A549 (cell line): ENCODE data around the gene PTTG1IP. TPM values are rescaled to one million over a fixed set of nuclear protein-coding genes. Genes with fewer than 3 reads are reported as not detected.

Experiments used
- ATAC-seq, 2 experiments: fragments of 200-7000 bp in 1 of 2; fragments of >200 bp in 1 of 2; cut with Nextera tagmentation in 1 of 2; cut with Tn5 transposase in 1 of 2; 3 replicates each; pipeline versions ENCODE4 v1.8.0 to v1.9.1; 2018 to 2020; ENCODE audit warnings: mild to moderate bottlenecking in 1 of 2, moderate library complexity in 1 of 2
- CTCF ChIA-PET: fragments of 300-600 bp; sonication (Branson Sonifier 250); formaldehyde crosslinking; extraction: SDS; loops from one replicate; lab custom pipeline; 2021; ENCODE audit warnings: antibody characterized with exemption, inconsistent platforms; lab: Yijun Ruan, JAX
- POLR2A ChIA-PET: fragments of 350-600 bp; formaldehyde crosslinking; extraction: SDS; loops from one replicate; lab custom pipeline; 2021; ENCODE audit warnings: antibody characterized with exemption, inconsistent platforms; lab: Yijun Ruan, JAX
- DNase-seq, 2 experiments: peaks; one replicate each; pipeline versions ENCODE4 v3.0.0 to v3.0.0-alpha.2; 2011 to 2016; ENCODE audit warnings: low read depth in 1 of 2, low spot score in 1 of 2
- FAIRE-seq: peaks from 2 replicates; lab custom pipeline; 2011; peaks lifted over from hg19 to GRCh38; lab: Jason Lieb, UNC
- H3K27ac ChIP-seq, 2 experiments: fragments of >200 bp; sonication (Bioruptor Twin); formaldehyde crosslinking; 3 replicates each; pipeline ENCODE4 v1.5.1; 2016 to 2017
- H3K4me1 ChIP-seq: fragments of >200 bp; sonication (Bioruptor Twin); formaldehyde crosslinking; 3 replicates; pipeline ENCODE4 v1.6.1; 2016
- H3K4me2 ChIP-seq: fragments of >200 bp; sonication (Bioruptor Twin); formaldehyde crosslinking; 3 replicates; pipeline ENCODE4 v1.6.1; 2016
- H3K4me3 ChIP-seq: fragments of >200 bp; sonication (Bioruptor Twin); formaldehyde crosslinking; 3 replicates; pipeline ENCODE4 v1.5.1; 2016
- H3K9me3 ChIP-seq: fragments of >200 bp; sonication (Bioruptor Twin); formaldehyde crosslinking; 3 replicates; pipeline ENCODE4 v1.6.1; 2016
- CBX2 ChIP-seq: fragments of 200-600 bp; sonication (generic); IDR thresholded peaks from 2 replicates; pipeline ENCODE4 v1.6.1; 2016; ENCODE audit warnings: low read depth, mild to moderate bottlenecking, borderline replicate concordance
- CHD4 ChIP-seq: fragments of 200-600 bp; sonication (generic); IDR thresholded peaks from 2 replicates; pipeline ENCODE4 v1.6.1; 2016; ENCODE audit warnings: antibody characterized with exemption, mild to moderate bottlenecking, borderline replicate concordance
- E2F6 ChIP-seq: IDR thresholded peaks from 2 replicates; pipeline ENCODE4 v1.6.1; 2012; ENCODE audit warnings: low read depth, borderline replicate concordance
- GATA3 ChIP-seq: IDR thresholded peaks from 2 replicates; pipeline ENCODE4 v1.6.1; 2012; ENCODE audit warnings: borderline replicate concordance
- HEYL ChIP-seq: fragments of 250-450 bp; sonication (Bioruptor Pico); IDR thresholded peaks from 2 replicates; pipeline ENCODE4 v1.8.0; 2021; ENCODE audit warnings: mild to moderate bottlenecking, moderate library complexity
- HOXB5 ChIP-seq: fragments of 250-450 bp; sonication (Bioruptor Pico); IDR thresholded peaks from 2 replicates; pipeline ENCODE4 v1.5.0; 2020; ENCODE audit warnings: mild to moderate bottlenecking, moderate library complexity
- JUNB ChIP-seq: fragments of >200 bp; sonication (Bioruptor Twin); formaldehyde crosslinking; IDR thresholded peaks from 2 replicates; pipeline ENCODE4 v1.6.1; 2016
- MAZ ChIP-seq: fragments of 150-350 bp; IDR thresholded peaks from 2 replicates; pipeline ENCODE4 v1.6.1; 2014; ENCODE audit warnings: antibody characterized with exemption, low read depth, low read length, borderline replicate concordance
- PHF8 ChIP-seq: fragments of 200-600 bp; sonication (generic); IDR thresholded peaks from 2 replicates; pipeline ENCODE4 v1.6.1; 2016; ENCODE audit warnings: low read depth, mild to moderate bottlenecking, antibody characterized with exemption, moderate library complexity, borderline replicate concordance
- POLR2A ChIP-seq: IDR thresholded peaks from 2 replicates; pipeline ENCODE4 v1.6.1; 2012; ENCODE audit warnings: mild to moderate bottlenecking, low read length
- RNF2 ChIP-seq: fragments of 200-600 bp; sonication (generic); IDR thresholded peaks from 2 replicates; pipeline ENCODE4 v1.6.1; 2016; ENCODE audit warnings: low read depth, mild to moderate bottlenecking, antibody characterized with exemption, moderate library complexity, borderline replicate concordance
- WGBS: methylation state at CpG from one replicate; pipeline ENCODE4 v1.1.6; 2017; ENCODE audit errors: missing lambda C conversion rate; 5-methylcytosine and 5-hydroxymethylcytosine counted together
- polyA plus RNA-seq, 4 experiments: library from polyadenylated mRNA; depleted of rRNA in 3 of 4; stranded (reverse); fragments of >200 nt; fragmentation: RNase III in 1 of 4; extraction: RNeasy Plus Mini Kit Qiagen cat#74134 plus additional on column Dnase treatment in 1 of 4; gene quantifications; 2 replicates in 3 of 4; 3 replicates in 1 of 4; pipeline ENCODE4 v1.2.3, GENCODE V29; 2011 to 2017
- TF ChIP-seq, protein P1 (sequence below): fragments of 250-450 bp; sonication (Bioruptor Pico); IDR thresholded peaks from 2 replicates; pipeline ENCODE4 v1.5.0; 2021; ENCODE audit warnings: mild to moderate bottlenecking, moderate library complexity, borderline replicate concordance
- TF ChIP-seq, protein P2 (sequence below): fragments of 250-450 bp; sonication (Bioruptor Pico); IDR thresholded peaks from 2 replicates; pipeline ENCODE4 v1.5.0; 2020; ENCODE audit warnings: low read depth, mild to moderate bottlenecking, moderate library complexity

Gene PTTG1IP
- polyA plus RNA-seq, 2 of the 4 experiments (the other 2 are of a cell fraction): 98.7 to 99.4 TPM

DNA sequence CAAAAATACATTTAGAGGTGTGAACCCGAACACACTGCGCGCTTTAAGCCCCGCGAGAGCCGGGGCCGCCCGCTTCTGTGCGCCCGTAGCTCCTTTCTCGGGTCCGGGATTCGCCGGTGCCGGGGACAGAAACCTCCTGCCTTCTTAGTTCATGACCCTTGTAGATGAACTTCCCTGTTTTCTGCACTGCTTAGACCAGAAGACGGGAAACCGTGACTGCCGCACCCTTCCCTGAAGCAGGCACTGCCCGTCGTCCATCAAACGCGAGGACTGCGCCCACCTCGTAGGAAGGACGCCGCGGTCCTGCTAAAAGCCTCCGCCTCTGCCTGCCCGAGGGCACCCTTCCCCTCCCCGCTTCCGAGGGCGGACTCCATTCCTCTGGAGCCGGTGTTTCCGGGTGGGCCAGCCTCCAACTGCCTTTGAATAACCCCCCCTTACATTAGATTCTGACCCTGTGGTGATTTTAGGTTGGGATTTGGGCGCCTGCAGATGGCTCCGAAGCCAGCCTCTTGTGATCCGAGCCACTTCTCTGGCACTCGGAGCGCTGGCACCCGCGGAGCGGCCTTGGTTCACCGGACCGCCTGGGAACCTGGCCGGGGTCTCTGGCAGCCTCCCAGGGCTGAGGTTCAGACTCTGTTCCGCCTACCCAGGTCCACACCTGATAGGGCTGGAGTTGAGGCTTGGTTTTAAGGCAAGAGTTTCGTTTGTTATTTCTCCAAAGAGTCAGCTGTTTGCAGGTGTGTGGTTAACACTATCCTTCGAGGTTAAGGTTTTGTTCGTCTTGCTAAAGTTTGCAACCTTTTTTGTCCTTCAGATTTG lies 1.2 kb upstream of the PTTG1IP start:
- WGBS: 86% methylated on average over 46 of the region's 49 CpGs
- peak overlapping the region; percentile 66 for H3K4me3 ChIP-seq
- no peak for FAIRE-seq
- peak overlapping the region; percentile 82 to 97; a peak in 5 of 6 replicates for H3K27ac ChIP-seq
- H3K4me2 ChIP-seq: peak overlapping the region; percentile 93
- CTCF ChIA-PET: interaction anchor here (0.7 to 1.9 kb wide), 6 partner anchors 18 to 1099 kb away, joined by 3 to 6 read pairs (median 4); partner anchors contain the start of gene UBE2G2
- TF ChIP-seq, protein P1, sequence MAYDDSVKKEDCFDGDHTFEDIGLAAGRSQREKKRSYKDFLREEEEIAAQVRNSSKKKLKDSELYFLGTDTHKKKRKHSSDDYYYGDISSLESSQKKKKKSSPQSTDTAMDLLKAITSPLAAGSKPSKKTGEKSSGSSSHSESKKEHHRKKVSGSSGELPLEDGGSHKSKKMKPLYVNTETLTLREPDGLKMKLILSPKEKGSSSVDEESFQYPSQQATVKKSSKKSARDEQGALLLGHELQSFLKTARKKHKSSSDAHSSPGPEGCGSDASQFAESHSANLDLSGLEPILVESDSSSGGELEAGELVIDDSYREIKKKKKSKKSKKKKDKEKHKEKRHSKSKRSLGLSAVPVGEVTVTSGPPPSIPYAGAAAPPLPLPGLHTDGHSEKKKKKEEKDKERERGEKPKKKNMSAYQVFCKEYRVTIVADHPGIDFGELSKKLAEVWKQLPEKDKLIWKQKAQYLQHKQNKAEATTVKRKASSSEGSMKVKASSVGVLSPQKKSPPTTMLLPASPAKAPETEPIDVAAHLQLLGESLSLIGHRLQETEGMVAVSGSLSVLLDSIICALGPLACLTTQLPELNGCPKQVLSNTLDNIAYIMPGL (CRISPR knock-in tag): no peak
- TF ChIP-seq JUNB (no peak), PHF8 (no peak), CBX2 (no peak), POLR2A (no peak), HEYL (CRISPR knock-in tag) (no peak)
- TF ChIP-seq, all 56 proteins: peak for 0
- DNase-seq: no peak
- no peaks in the 10 kb centered on the region for H3K9me3 ChIP-seq
- POLR2A ChIA-PET: no interaction called here
- ATAC-seq: no peak
- H3K4me1 ChIP-seq: peaks cover 49% of the 10 kb centered on the region

- Histone ChIP-seq H3K27ac (peak overlapping the region; percentile 82 to 97), H3K4me2 (peak overlapping the region; percentile 93), H3K4me3 (peak overlapping the region; percentile 66), H3K9me3 (no peaks in the 10 kb centered on the region), H3K4me1 (peaks cover 52% of the 10 kb centered on the region)
- TF ChIP-seq CHD4: no peak
- no peak for TF ChIP-seq JUNB
- no peak for TF ChIP-seq HOXB5 (CRISPR knock-in tag)
- no peak for TF ChIP-seq GATA3
- TF ChIP-seq MAZ: no peak
- 0 out of 2 replicates have a peak, but pooled peaks have one; percentile 1 for TF ChIP-seq E2F6
- TF ChIP-seq RNF2: peak; percentile 35; the same call in 1 of the 2 replicates
- TF ChIP-seq PHF8: 0 out of 2 replicates have a peak, but pooled peaks have one; percentile 25
- FAIRE-seq: no peak
- no peak for ATAC-seq
- ChIA-PET CTCF (interaction anchor here (0.8 to 2.7 kb wide), 3 partner anchors 54 to 81 kb away, joined by 3 to 7 read pairs (median 5); no protein-coding TSS in a partner anchor), POLR2A (interaction anchor here (0.7 to 2.3 kb wide), 10 partner anchors 8 to 73 kb away, joined by 3 to 28 read pairs (median 4); partner anchors contain the start of genes SLX9, SUMO3 and UBE2G2)
- 33% methylated on average over 19 of the region's 20 CpGs for WGBS
- no peak for DNase-seq
Measured at GRCh38 chr21:44874240-44874496, 678 bp upstream of the PTTG1IP start.

- CTCF ChIA-PET: interaction anchor here (1.0 to 2.7 kb wide), 3 partner anchors 55 to 73 kb away, joined by 3 to 7 read pairs (median 3); no protein-coding TSS in a partner anchor
- peak overlapping the region; percentile 86 for H3K4me3 ChIP-seq
- H3K4me1 ChIP-seq: peaks cover 52% of the 10 kb centered on the region
- 1% methylated on average over 14 of the region's 65 CpGs for WGBS
- FAIRE-seq (no peak), ATAC-seq (peak; percentile 3 to 5; a peak in 2 of 6 replicates), DNase-seq (no peak)
- H3K9me3 ChIP-seq: no peaks in the 10 kb centered on the region
- TF ChIP-seq, protein P2, sequence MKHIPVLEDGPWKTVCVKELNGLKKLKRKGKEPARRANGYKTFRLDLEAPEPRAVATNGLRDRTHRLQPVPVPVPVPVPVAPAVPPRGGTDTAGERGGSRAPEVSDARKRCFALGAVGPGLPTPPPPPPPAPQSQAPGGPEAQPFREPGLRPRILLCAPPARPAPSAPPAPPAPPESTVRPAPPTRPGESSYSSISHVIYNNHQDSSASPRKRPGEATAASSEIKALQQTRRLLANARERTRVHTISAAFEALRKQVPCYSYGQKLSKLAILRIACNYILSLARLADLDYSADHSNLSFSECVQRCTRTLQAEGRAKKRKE (CRISPR knock-in tag): no peak
- H3K27ac ChIP-seq: peak overlapping the region; percentile 92 to 97
- peak overlapping the region; percentile 99 for H3K4me2 ChIP-seq
- POLR2A ChIA-PET: interaction anchor here (0.6 to 2.3 kb wide), 8 partner anchors 10 to 1009 kb away, joined by 3 to 28 read pairs (median 3); partner anchors contain the start of genes SLX9 and UBE2G2
Measured at GRCh38 chr21:44872649-44873355, 688 bp downstream of the PTTG1IP start.
